Stimulated activated CD8-positive, alpha-beta memory T cell treated with anti-CD3 and anti-CD28 coated beads, Interleukin-15, amount 100 ng/mL, for 24 hours (primary cell): ENCODE measurements around the gene GDI1.
"Not testable (repeated sequence)": the region's sequence is repeated elsewhere in the genome, so short reads cannot be mapped to it uniquely, and the experiment has no call there.

Experiments
- DNase-seq: peaks from one replicate; pipeline ENCODE4 v3.0.0-alpha.2; 2020; ENCODE audit warnings: low read depth

The GDI1 gene

DNA sequence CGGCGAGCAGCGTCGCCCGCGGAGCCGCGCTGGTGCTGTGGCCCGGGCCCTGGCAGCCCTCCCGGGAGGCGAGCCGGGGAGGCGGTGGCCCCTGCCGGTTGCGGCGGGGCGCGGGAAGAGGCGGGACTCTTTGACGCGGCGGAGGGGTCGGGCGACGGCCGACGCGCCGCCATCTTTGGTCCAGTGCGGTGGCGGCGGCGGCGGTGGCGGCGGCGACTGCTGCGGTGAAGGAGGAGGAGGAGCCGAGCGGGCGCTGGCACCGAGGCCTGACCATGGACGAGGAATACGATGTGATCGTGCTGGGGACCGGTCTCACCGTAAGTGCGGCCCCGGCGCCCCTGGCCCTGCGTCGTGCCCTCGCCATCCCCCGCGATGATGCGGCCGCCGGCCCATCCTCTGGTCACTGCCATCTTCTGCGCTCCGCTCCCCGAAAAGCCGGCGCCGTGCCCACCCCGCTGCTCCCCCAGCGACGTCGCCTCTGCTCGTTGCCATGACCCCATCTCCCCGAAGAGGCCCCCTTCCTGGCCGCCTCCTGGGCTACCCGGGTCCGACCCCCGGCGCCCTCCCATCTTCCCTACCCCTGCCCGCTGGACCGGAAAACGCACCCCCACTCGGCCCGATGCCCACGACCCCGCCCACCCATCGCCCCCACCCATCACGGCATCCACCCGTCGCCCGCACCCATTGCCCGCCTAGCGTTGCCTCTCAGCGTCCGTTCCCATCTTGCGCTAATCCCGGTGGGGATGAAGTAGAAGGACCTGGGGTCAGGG is at the start of gene GDI1:
TSS of gene GDI1 (plus strand) at position 172 of the 770 bp plus-strand sequence. CDS start at position 273, 101 bp downstream.
- DNase-seq: no peak

DNA sequence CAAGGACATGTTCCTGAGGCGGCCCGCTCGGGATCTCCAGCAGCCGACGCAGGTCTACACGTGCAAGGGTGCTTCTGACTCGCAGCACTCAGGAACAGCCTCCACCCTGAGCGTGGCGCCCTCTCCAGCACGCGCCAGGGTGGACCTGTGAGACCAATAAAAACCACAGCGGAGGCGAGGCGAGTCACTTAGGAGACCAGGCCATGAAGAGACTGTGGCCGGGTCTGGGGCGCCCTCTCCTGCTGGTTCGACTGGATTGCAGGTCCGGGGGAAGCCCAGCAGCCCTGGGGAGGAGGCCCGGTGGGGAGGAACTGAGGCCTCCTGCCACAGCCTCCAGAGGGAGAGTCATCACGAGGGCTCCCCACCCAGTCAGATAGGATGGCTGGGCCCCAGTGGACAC is 48.9 kb upstream of the GDI1 start:
- DNase-seq: not testable (repeated sequence)

DNA sequence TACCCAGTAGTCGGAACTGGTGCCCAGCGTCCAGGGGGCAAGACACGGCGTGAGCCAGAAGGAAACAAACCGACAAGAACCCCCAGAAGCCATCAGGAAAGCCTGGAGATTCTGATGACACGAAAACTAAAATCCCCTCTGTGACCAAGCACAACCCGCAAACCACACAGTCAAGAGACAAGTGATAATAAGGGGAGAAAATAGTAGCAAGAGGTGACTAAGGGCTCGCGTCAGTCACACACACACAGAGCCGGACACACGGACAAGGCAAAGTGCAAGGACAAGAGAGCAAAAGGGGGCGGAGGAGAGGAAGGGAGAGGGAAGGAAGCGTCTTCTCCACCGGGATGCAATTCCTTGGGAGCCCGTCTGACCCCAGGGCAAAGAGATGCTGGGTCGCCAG is 48.3 kb upstream of the GDI1 start:
- not testable (repeated sequence) for DNase-seq

DNA sequence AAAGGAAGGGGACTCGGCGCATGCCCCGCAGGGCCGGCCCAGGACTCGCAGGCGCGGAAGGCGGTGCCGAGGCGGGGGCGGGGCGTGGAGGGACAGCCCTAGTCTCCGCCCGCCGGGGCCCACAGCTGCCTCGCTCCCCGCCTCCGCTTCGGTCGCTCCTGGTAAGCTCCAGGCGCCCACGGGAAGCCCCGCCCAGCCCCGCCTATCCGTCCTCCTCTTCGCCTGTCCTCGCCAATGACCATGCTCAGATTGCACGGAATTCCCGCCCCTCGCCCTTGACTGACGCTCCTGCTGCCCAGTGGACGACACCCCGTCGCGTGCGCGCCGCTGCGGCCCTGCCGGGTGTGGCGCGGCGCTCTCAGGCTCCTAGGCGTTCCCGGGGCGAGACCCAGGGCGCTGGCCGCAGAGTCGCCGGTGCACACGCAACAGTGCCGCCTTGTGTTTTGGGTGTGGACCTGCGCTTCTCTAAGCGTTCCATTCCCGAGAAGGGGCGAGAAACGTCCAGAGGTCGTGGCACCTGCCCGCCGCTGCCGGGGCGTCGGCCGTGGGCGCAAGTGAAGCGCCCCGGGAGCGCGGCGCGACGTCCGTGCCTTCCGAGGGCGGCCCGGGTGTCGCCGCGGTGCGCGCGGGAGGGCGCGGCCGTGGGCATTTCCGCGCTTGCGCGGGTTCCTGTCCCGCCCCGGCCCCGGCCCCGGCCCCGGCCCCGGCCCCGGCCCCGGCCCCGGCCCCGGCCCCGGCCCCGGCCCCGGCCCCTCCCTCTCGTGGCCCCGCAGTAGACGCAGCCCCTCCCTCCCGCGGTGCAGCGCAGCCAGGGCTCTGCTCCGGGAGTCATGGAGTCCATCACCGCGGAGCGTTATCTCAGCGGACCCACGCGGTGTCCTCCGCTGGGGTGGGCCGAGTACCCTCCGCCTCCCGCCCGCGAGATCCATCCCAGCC is 46.9 kb upstream of the GDI1 start:
- DNase-seq: not testable (repeated sequence)

DNA sequence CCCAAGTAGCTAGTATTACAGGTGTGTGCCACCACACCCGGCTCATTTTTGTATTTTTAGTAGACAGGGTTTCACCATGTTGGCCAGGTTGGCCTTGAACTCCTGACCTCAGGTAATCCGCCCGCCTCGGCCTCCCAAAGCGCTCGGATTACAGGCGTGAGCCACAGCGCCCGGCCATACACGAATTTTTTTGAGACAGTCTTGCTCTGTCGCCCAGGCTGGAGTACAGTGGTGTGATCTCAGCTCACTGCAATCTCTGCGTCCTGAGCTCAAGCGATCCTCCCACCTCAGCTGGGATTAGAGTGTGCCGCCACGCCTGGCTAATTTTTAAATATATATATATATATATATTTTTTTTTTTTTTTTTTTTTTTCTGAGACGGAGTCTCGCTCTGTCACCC is 40.6 kb upstream of the GDI1 start:
- not testable (repeated sequence) for DNase-seq

DNA sequence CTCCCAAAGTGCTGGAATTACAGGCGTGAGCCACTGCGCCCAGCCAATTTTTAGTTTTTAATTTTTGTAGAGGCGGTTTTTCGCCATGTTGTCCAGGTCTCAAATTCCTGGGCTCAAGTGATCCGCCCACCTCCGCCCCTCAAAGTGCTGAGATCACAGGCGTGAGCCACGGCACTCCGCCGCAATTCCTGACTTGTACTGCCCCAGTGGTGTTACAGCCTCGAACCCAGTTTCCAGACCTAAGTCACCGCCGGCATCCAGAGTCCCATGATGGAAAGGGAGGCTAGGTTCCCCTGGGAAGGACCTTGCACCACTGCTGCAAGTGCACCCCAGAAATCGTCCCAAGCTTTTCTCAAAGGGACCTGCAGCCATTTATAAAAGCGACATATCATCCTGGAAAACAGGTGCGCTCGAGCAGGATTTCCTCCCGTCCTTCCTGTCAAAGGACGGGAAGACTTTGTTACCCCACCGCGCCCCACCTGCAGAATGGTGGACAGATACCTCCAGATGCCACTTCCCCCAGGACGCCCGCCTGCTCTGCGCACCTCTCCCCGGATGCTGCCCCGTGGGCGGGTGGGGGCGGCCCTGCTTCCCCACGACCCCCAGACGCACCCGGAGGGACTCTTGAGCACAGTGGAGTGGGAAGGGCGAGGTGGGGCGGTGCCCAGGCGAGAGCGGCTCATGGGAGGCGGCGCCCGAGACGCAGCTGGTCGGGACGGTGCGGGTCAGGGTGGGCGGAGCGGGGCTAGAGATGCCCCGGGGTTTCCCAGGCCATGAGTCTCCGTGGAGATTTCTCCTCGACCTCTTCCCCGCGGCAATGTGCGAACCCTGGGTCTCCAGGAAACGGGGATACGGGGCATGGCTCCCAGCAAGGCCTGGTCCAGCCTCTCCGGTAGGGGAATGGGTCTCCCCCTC is 39.7 kb upstream of the GDI1 start:
- DNase-seq: peak; percentile 42

DNA sequence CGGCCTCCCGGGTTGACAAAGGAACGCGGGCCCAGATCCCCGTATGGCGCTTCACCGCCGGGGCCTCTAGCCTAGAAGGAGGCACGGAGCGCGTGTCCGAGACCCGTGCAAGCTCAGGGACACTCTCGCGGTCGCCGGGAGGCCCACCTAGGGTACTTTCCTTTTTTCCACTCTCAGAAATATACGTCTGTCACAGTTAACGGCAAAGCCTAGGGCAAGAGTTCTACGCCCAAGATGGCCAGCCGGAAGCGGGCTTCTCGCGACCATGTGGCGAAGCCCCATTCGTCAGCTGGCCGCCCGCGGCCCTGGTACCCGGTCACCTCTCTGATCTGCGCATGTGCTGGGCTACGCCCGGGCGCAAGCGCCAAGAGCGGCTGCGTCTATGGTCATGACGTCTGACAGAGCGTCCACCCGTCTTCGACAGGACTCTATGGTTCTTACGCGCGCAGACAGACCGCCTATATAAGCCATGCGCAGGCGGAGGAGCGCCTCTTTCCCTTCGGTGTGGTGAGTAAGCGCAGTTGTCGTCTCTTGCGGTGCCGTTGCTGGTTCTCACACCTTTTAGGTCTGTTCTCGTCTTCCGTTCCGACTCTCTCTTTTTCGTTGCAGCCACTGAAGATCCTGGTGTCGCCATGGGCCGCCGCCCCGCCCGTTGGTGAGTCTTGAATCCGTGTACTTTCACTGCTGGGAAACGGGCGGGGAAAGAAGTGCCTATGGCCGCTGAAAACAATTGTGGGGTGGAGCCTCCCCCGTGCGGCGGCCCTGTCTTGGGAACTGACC is 38.9 kb upstream of the GDI1 start, which contains the start of gene RPL10:
TSS of gene RPL10 (plus strand) at position 490 of the 780 bp plus-strand sequence. CDS start at position 633, 143 bp downstream.
- DNase-seq: peak; percentile 58

DNA sequence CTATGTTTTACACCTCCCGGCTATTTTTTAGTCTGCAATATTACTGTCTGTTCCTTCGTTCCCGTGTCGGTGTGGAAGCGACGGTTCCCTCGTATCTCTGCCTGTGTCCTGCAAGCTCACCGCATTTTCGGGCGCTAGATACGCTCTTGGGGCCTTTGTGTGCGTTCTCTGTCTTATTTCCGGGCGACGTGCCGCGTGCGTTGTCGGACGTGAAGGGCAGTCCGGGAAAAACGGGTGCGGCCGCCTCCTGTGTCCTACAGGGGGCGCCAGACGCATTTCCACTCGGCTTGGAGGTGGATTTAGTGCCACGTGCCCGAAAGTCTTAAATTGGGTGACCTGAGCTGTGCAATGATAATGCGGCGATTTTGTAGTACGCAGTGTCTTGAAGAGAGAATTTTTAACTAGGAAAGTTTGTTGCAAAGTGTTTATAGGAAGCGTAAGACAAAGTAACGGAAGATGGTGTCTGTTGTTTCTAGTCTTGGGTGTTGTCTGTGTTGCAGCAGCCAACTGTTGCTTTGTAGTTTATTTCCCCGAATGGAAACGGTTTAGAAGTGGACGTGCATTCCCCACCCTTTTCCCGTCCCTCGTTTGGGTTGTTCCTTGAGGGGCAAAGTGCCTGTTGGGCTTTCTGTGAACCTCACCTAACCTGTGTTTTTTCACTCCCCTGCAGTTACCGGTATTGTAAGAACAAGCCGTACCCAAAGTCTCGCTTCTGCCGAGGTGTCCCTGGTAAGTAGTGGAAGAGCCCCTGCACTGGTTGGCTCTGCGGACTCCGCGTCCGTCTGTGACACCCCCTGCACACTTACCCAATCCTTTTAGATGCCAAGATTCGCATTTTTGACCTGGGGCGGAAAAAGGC is 38.1 kb upstream of the GDI1 start:
- peak; percentile 48 for DNase-seq

DNA sequence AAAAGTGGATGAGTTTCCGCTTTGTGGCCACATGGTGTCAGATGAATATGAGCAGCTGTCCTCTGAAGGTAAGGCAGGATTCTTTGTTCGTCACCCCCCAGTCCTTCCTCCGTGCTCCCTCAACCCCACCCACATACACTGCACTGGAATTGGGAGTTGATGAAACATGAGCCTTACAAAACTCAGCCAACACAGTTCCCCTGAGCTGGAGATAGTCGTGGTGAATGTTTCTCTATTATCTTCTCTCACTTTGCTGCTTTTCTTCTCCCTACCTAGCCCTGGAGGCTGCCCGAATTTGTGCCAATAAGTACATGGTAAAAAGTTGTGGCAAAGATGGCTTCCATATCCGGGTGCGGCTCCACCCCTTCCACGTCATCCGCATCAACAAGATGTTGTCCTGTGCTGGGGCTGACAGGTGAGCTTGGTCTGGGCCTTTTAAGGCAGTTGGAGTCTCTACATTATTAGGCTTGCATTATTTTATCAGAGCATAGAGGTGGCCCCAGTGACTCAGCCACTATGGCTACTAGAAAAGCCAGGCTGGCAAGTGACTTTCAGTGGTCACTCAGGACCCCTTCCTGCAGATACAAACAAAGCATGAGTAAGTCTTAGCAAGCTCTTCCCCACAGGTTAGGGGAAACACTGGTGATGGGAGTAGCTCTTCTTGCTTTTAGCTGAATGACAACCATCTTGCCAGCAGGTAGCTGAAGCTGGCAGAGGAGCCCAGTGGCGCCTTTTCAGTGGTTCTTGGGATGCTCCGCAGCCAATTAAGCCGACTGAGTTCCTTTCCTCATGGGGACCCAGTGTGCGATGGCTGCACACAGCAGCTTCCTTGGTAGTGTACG is 37.2 kb upstream of the GDI1 start:
- DNase-seq: no peak

DNA sequence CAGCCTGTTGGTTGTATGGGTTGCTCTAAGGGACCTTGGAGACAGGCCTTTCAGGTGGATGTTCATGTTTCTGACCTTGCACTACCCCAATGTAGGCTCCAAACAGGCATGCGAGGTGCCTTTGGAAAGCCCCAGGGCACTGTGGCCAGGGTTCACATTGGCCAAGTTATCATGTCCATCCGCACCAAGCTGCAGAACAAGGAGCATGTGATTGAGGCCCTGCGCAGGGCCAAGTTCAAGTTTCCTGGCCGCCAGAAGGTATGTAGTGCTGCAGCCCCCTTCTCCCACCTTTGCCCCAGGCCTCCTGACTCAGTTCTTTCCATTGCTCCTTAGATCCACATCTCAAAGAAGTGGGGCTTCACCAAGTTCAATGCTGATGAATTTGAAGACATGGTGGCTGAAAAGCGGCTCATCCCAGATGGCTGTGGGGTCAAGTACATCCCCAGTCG is 36.6 kb upstream of the GDI1 start:
- DNase-seq: not testable (repeated sequence)

DNA sequence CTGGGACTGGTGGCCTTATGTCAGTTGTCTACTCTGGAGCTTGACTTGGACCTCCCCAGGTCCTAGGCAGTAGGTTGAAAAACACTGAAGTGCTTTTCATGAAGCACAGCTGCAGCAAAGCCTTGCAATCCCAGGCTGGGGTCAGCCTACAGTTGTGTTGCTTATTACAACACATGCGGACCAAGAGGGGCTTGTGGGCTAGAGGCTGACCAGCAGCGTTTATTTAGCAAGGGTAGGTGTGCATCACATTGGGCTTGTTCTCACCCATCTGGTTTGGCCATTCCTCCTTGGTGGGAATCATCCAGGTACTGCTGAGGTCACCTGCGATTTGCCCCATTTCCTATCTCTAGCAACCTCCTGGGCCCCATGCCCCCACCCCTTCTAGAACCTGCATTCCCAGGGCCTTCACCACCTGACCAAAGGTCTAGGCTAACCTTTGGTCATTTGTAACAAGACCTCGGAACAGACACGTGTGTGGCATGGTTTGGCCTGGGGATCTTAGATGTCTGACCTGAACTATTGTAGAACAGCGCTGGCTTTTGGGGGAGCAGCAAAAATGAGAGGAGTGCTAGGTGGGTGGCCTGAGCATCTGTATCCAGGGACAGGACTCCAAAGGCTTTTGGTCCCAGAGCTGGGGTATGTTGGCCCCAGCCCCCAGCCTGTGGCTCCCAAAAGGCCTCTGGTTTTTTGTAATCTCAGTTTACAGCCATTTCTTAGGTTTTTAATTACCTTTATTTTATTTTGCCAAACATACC is 35.7 kb upstream of the GDI1 start:
- DNase-seq: no peak

DNA sequence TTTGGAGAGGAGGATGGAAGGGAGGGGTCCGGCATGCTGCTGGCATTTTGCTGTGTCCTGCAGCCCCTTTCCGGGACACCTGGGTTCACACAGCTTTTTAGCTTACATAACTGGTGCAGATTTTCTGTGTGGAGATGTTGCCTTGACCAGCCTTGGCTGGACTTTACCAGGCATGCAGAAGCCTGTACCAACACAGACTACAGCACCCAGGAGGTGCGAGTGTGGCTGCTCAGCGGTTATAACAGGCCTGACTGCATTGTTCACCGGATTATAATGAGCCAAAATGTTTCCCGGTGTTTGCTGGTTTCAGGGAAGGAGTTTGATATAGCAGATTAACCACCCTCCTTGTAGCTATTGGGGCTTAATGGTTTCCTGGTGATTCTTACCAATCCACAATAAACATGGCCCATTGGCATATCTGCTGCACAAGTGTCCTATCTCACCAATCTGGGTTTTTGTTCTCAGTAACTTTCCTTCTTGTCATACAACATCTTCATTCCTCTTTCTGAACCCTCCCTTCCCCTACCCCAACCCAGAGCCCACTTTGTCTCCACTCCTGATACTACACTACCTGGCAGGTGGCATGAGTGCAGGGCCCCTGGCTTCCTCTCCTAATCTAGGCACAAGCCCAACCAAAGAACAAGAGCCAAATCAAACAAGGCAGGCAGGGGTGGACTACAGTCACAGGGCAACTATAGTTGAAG is 34.9 kb upstream of the GDI1 start:
- no peak for DNase-seq

DNA sequence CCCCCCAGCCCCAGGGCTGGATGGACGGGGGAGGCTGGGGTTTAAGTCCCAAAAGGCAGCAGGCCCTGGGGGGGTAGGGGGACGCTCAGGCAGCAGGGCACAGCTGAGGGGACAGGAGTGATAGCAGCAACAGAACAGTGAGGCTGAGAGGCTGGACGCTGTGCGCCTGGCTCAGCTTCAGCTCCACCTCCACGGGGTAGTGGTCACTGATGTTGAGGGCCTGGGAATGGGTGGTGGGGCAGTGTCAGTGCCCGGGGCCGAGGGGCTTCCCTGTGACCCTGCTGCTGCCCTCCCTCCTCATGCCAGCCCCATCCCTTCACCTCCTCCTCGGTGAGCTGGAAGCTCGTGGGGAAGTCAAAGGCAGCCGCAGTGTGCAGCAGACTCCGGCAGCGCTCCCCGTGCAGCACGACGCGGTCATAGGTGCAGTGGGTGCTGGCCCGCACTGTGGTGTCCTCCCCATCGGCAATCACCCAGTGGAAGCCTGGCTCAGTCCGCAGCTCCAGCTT is 34.3 kb upstream of the GDI1 start:
- DNase-seq: no peak

DNA sequence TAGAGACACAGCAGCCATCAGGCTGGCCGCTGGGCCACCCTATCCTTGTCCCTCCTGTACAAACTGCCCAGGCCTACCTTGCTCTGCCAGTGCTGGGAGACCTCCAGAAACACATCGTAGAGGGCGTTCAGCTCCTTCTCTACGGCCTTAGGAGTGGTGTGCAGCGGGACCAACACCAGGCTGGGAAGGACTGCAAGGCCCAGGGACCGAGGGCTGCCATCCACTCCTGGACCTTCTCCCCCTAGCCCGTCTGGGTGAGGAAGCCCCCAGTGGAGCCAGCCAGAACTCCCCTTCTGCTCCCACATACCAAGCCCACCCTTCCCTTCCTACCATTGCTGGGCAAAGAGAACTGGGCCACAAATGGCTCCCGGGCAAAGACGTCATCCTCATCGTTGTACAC is 33.8 kb upstream of the GDI1 start:
- DNase-seq: no peak

DNA sequence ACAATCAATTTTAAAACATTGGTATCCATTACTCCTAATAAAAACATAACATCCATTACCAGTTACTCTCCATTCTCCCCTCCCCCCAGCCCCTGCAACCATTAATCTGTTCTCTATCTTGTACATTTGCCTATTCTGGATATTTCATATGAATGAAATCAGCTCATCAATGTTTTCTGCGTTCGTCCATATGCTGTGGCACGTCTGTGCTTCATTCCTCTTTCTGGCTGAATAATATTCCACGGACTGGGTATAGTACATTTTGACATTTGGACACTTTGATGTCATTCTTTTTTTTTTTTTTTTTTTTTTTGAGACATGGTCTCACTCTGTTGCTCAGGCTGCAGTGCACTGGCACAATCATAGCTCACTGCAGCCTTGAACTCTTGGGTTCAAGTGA is 33.1 kb upstream of the GDI1 start:
- DNase-seq: no peak

DNA sequence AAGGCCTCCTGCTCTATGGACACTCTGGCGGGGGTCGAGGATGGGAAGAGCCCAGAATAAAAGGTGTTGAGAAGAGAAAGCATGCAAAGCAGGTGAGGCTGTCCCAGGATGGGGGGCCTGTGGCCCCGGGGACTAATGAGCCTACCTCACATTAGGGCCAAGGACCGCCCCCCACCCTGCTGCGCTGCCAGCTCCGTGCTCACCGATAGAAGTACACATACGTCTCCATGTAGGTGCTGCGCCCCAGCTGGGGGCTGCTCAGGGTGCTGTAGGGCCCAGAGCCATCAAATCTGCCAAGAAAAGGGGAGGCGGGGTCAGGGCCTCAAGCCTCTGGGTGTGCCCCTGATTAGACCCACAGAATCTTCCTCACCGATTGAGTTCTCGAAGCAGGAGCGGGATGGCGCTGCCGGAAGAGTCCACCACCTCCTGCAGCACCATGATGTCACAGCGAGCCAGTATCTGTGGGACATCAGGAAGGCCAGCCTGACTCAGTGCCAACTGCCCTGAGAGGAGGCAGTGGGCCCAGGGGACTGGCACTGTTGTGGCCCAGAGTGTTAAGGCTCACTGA is 32.2 kb upstream of the GDI1 start:
- no peak for DNase-seq

DNA sequence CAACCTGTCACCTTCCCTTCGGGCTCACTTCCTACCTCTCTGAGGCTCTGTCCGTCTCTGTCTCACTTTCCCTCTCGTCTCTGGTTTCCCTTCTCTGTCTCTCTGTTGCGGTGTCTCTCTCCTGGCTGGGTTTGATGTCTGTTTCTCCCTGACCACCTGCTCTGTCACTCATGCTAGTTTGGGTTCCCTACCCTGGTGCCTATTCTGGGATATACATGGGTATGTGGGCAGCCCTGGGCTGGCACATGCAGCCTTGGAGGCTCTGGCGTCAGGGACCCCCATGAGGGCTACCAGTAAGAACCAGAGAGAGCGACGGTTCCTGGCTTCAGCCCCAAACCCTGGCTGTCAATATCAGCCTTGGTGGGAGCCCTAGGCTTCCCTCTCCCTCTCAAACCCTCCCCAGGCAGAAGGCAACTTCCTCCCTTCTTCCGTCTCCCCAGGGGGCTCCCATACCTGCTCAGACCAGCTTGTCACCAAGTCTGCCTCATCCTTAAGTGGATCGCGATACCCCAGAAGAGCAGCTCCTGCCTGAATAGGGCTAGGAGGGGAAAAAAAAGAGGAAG is 28.2 kb upstream of the GDI1 start:
- DNase-seq: no peak
